Loucy (cell line): ENCODE results near the gene LAMA4.

Source experiments
- H2AFZ ChIP-seq: fragments of 200-600 bp; sonication (generic); 2 replicates; pipeline ENCODE4 v1.6.0; 2016; ENCODE audit warnings: antibody characterized with exemption, mild to moderate bottlenecking, low read length, moderate library complexity
- H3F3A ChIP-seq: fragments of 200-600 bp; 2 replicates; pipeline ENCODE4 v1.6.0; 2016; ENCODE audit warnings: antibody characterized with exemption, low read depth, mild to moderate bottlenecking
- H3K27me3 ChIP-seq: fragments of 200-600 bp; sonication (generic); 2 replicates; pipeline ENCODE4 v1.6.1; 2014; ENCODE audit warnings: low read length, mild to moderate bottlenecking; ENCODE audit not compliant: insufficient read depth, poor library complexity, severe bottlenecking
- H3K36me3 ChIP-seq: fragments of 200-600 bp; sonication (generic); 2 replicates; pipeline ENCODE4 v1.6.1; 2016; ENCODE audit warnings: low read length; ENCODE audit not compliant: insufficient read depth
- H3K4me1 ChIP-seq: fragments of 200-600 bp; sonication (generic); 2 replicates; pipeline ENCODE4 v1.5.1; 2014; ENCODE audit warnings: low read length, mild to moderate bottlenecking; ENCODE audit not compliant: insufficient read depth, poor library complexity, severe bottlenecking
- H3K4me2 ChIP-seq: fragments of 200-600 bp; sonication (generic); 2 replicates; pipeline ENCODE4 v1.6.0; 2014; ENCODE audit warnings: antibody characterized with exemption, low read length, low read depth, mild to moderate bottlenecking; ENCODE audit not compliant: poor library complexity, severe bottlenecking
- H3K4me3 ChIP-seq: fragments of 200-600 bp; sonication (generic); 2 replicates; pipeline ENCODE4 v1.5.1; 2014; ENCODE audit warnings: low read length, mild to moderate bottlenecking, mixed read lengths; ENCODE audit not compliant: poor library complexity, severe bottlenecking
- H3K79me2 ChIP-seq: fragments of 200-600 bp; sonication (generic); 2 replicates; pipeline ENCODE4 v1.6.1; 2014; ENCODE audit warnings: low read length; ENCODE audit not compliant: insufficient read depth
- H3K9ac ChIP-seq: fragments of 200-600 bp; sonication (generic); 2 replicates; pipeline ENCODE4 v1.6.0; 2014; ENCODE audit warnings: mild to moderate bottlenecking, low read depth, low read length, moderate library complexity; ENCODE audit not compliant: poor library complexity, severe bottlenecking
- H3K9me2 ChIP-seq: fragments of 200-600 bp; sonication (generic); replicated peaks from 2 replicates; pipeline ENCODE4 v1.6.1; 2016; ENCODE audit warnings: low read depth, low read length, mixed read lengths
- H3K9me3 ChIP-seq: fragments of 200-600 bp; sonication (generic); 2 replicates; pipeline ENCODE4 v1.6.1; 2014; ENCODE audit warnings: mild to moderate bottlenecking, antibody characterized with exemption, low read length, low read depth; ENCODE audit not compliant: insufficient read depth
- H4K20me1 ChIP-seq: fragments of 200-600 bp; sonication (generic); 2 replicates; pipeline ENCODE4 v1.6.0; 2014; ENCODE audit warnings: antibody characterized with exemption, low read length, mild to moderate bottlenecking; ENCODE audit not compliant: insufficient read depth, poor library complexity, severe bottlenecking
- EZH2phosphoT487 ChIP-seq: fragments of 200-600 bp; IDR thresholded peaks from 2 replicates; pipeline ENCODE4 v1.6.1; 2018; ENCODE audit warnings: antibody characterized with exemption, mild to moderate bottlenecking, moderate library complexity, borderline replicate concordance
- TF ChIP-seq, protein P1 (sequence below): fragments of 200-600 bp; sonication (generic); conservative IDR thresholded peaks from 2 replicates; pipeline ENCODE4 v1.5.1; 2014; ENCODE audit warnings: mild to moderate bottlenecking, antibody characterized with exemption, low read length

Gene LAMA4

DNA sequence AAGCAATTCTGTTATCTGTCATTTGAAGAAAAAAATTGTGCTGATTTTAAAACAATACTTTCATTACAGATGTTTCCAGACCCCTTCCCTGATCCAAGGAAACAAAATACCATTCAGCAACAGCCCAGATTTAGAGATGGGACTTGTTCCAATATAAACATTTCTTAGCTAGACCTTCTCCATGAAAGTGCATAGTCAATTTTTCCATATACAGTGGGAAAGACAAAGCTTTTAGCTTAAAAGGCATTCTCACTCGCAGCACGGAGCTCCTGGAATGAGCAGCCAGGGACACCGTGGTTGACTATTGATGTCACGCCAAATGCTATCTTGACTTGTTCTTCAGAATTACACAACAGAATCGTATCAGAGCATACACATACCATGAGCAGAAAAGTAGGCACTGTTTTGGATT is 21.5 kb downstream of the LAMA4 start:
- H3K27me3 ChIP-seq: peaks cover 71% of the 10 kb centered on the region
- H3K9ac ChIP-seq: no peak overlapping the region
- no peak overlapping the region for H3K4me3 ChIP-seq
- H3F3A ChIP-seq: no peaks in the 10 kb centered on the region
- H3K9me3 ChIP-seq: no peaks in the 10 kb centered on the region
- no peaks in the 10 kb centered on the region for H4K20me1 ChIP-seq
- H3K4me1 ChIP-seq: peaks cover 33% of the 10 kb centered on the region
- H3K36me3 ChIP-seq: no peaks in the 10 kb centered on the region
- no peaks in the 10 kb centered on the region for H3K9me2 ChIP-seq
- TF ChIP-seq, protein P1, sequence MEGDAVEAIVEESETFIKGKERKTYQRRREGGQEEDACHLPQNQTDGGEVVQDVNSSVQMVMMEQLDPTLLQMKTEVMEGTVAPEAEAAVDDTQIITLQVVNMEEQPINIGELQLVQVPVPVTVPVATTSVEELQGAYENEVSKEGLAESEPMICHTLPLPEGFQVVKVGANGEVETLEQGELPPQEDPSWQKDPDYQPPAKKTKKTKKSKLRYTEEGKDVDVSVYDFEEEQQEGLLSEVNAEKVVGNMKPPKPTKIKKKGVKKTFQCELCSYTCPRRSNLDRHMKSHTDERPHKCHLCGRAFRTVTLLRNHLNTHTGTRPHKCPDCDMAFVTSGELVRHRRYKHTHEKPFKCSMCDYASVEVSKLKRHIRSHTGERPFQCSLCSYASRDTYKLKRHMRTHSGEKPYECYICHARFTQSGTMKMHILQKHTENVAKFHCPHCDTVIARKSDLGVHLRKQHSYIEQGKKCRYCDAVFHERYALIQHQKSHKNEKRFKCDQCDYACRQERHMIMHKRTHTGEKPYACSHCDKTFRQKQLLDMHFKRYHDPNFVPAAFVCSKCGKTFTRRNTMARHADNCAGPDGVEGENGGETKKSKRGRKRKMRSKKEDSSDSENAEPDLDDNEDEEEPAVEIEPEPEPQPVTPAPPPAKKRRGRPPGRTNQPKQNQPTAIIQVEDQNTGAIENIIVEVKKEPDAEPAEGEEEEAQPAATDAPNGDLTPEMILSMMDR: no peak
- TF ChIP-seq EZH2phosphoT487: no peak
- H3K4me2 ChIP-seq: no peak overlapping the region
- no peaks in the 10 kb centered on the region for H3K79me2 ChIP-seq
- no peak overlapping the region for H2AFZ ChIP-seq

DNA sequence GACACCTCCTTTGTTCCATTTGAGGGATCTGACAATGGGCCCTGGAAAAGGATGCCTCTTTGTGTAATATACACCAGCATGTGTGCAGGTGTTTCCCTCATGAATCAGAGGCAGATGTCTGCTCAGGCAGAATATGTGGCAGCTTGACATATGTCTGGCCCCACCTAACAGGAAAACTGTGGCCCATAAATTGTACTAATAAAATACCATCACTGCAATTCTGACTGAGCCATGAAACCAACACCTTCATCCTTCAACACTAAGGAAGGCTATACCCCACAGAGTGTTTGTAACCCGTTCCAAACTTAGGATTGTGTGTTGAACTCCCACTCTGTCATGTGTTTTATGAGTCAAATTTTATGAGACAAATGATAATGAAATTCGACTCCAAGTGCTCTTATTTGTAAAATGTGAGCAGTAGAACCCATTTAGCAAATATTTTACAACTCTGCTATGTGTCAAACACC is 22.7 kb downstream of the LAMA4 start:
- Histone ChIP-seq H3K4me3 (no peak overlapping the region), H3K27me3 (peaks cover 75% of the 10 kb centered on the region), H2AFZ (no peak overlapping the region), H3K4me1 (peaks cover 33% of the 10 kb centered on the region), H3K9me3 (no peaks in the 10 kb centered on the region), H4K20me1 (no peaks in the 10 kb centered on the region), H3F3A (no peaks in the 10 kb centered on the region), H3K9me2 (no peaks in the 10 kb centered on the region), H3K79me2 (no peaks in the 10 kb centered on the region), H3K36me3 (no peaks in the 10 kb centered on the region), H3K9ac (no peak overlapping the region), H3K4me2 (peak overlapping the region; percentile 33)
- TF ChIP-seq, protein P1: no peak
- TF ChIP-seq EZH2phosphoT487: peak; percentile 62; the same call in 1 of the 2 replicates

DNA sequence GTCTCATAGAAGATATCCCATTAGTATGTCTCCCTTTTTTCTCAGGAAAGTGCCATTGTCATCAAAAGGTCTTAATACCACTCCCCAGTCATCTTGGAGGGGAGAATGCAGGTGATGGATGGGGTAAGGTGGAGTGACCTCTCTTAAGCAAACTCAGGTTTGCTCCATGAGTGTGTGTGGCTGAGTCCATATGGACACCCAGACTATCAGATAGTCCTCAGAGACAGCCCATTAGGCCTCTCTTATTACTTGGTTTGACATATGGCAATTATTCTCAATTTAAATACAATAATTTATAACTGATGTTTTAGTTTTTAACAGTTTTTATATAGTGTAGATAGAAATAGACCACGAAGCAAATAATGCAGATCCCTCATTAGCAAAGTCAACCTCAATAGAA is 23.2 kb downstream of the LAMA4 start:
- Histone ChIP-seq H3K4me2 (no peak overlapping the region), H3K9me2 (no peaks in the 10 kb centered on the region), H3K27me3 (peaks cover 74% of the 10 kb centered on the region), H3F3A (no peaks in the 10 kb centered on the region), H3K79me2 (no peaks in the 10 kb centered on the region), H3K4me1 (peaks cover 31% of the 10 kb centered on the region), H3K4me3 (no peak overlapping the region), H4K20me1 (no peaks in the 10 kb centered on the region), H2AFZ (no peak overlapping the region), H3K9ac (no peak overlapping the region), H3K36me3 (no peaks in the 10 kb centered on the region), H3K9me3 (no peaks in the 10 kb centered on the region)
- TF ChIP-seq, protein P1: no peak
- TF ChIP-seq EZH2phosphoT487: no peak
